ENCODE measurements around the gene NSUN2.

NSUN2 gene

GRCh38 chr5:6644794-6645241 lies 12.0 kb upstream of the NSUN2 start:
- DNase-seq (ENCODE audit: low read depth in 2 of 2) = no peak

- no peak for DNase-seq (ENCODE audit: low read depth in 2 of 2)
Measured at GRCh38 chr5:6642655-6643054, 9.8 kb upstream of the NSUN2 start.

- no peak for DNase-seq (ENCODE audit: low read depth in 2 of 2)
Measured at GRCh38 chr5:6638236-6638635, 5.4 kb upstream of the NSUN2 start.

GRCh38 chr5:6637590-6637989 lies 4.7 kb upstream of the NSUN2 start:
- no peak for DNase-seq (ENCODE audit: low read depth in 2 of 2)

- DNase-seq (ENCODE audit: low read depth in 2 of 2) = no peak
Measured at GRCh38 chr5:6637022-6637421, 4.2 kb upstream of the NSUN2 start.

- DNase-seq (ENCODE audit: low read depth in 2 of 2) = no peak
Measured at GRCh38 chr5:6636293-6636692, 3.4 kb upstream of the NSUN2 start.

- DNase-seq (ENCODE audit: low read depth in 2 of 2) = no peak
Measured at GRCh38 chr5:6634788-6635430, 2.1 kb upstream of the NSUN2 start.

- no peak for DNase-seq (ENCODE audit: low read depth in 2 of 2)
Measured at GRCh38 chr5:6634306-6634705, 1.5 kb upstream of the NSUN2 start.

GRCh38 chr5:6633469-6634245 lies 813 bp upstream of the NSUN2 start:
- DNase-seq (ENCODE audit: low read depth in 2 of 2) = peak in 1 of 2 donors; percentile 6

- DNase-seq (ENCODE audit: low read depth in 2 of 2) = no peak
Measured at GRCh38 chr5:6632324-6632887, 438 bp downstream of the NSUN2 start.

GRCh38 chr5:6631441-6631840 lies 1.4 kb downstream of the NSUN2 start:
- no peak for DNase-seq (ENCODE audit: low read depth in 2 of 2)

GRCh38 chr5:6626508-6626907 lies 6.3 kb downstream of the NSUN2 start:
- DNase-seq (ENCODE audit: low read depth in 2 of 2) = no peak

- DNase-seq (ENCODE audit: low read depth in 2 of 2) = no peak
Measured at GRCh38 chr5:6623941-6624340, 8.9 kb downstream of the NSUN2 start.

GRCh38 chr5:6623228-6623627 lies 9.6 kb downstream of the NSUN2 start:
- no peak for DNase-seq (ENCODE audit: low read depth in 2 of 2)

- DNase-seq (ENCODE audit: low read depth in 2 of 2) = no peak
Measured at GRCh38 chr5:6616632-6617031, 16.2 kb downstream of the NSUN2 start.

- DNase-seq (ENCODE audit: low read depth in 2 of 2) = no peak
Measured at GRCh38 chr5:6615034-6615815, 17.6 kb downstream of the NSUN2 start.

- no peak for DNase-seq (ENCODE audit: low read depth in 2 of 2)
Measured at GRCh38 chr5:6611334-6612256, 21.2 kb downstream of the NSUN2 start.

- DNase-seq (ENCODE audit: low read depth in 2 of 2) = no peak
Measured at GRCh38 chr5:6608016-6608415, 24.8 kb downstream of the NSUN2 start.

- DNase-seq (ENCODE audit: low read depth in 2 of 2) = no peak
Measured at GRCh38 chr5:6607559-6607936, 25.3 kb downstream of the NSUN2 start.

- DNase-seq (ENCODE audit: low read depth in 2 of 2) = no peak
Measured at GRCh38 chr5:6606884-6607558, 25.8 kb downstream of the NSUN2 start.

- no peak for DNase-seq (ENCODE audit: low read depth in 2 of 2)
Measured at GRCh38 chr5:6604946-6605345, 27.9 kb downstream of the NSUN2 start.
